Stimulated activated CD8-positive, alpha-beta memory T cell treated with anti-CD3 and anti-CD28 coated beads, Interleukin-7, amount 100 ng/mL, for 1 hour (primary cell): ENCODE data around the gene HS2ST1.
"Not testable (repeated sequence)": the region's sequence is repeated elsewhere in the genome, so short reads cannot be mapped to it uniquely, and the experiment has no call there.

ENCODE experiments used
- DNase-seq, 2 donors: peaks; one replicate each; pipeline ENCODE4 v3.0.0-alpha.2; 2020; ENCODE audit warnings: low read depth in 2 of 2

HS2ST1 gene

GRCh38 chr1:87066708-87067107 lies 152.3 kb downstream of the HS2ST1 start:
- DNase-seq, result not testable (repeated sequence)

DNA sequence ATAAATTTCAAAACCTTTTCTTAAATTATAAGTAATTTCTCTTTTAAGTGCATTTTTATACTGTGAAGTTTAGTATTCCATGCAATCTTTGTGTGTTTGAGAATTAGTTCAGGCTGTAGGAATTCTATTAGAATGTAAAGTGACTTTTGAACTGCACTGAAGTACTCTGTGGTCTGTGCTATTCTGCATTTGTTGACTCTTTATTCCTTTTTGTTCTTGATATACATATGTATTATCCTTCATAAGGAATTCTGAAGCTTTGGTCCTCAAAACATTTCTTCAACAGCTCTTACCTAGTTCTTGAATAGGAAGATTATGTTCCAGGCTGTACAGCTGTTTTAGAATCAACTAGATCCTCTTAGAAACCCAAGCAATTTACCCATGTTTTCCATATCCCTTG lies 158.0 kb downstream of the HS2ST1 start:
- no peak for DNase-seq

DNA sequence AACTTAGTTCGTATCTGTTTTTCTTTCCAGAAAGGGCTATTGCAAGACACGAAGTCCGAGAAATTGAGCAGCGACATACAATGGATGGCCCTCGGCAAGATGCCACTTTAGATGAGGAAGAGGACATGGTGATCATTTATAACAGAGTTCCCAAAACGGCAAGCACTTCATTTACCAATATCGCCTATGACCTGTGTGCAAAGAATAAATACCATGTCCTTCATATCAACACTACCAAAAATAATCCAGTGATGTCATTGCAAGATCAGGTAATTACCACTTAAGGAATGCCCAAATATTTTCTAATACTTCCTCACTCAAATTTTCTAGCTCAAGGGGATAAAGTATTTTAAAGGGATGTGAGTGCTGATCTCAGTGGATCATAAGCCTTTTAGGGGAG lies 158.5 kb downstream of the HS2ST1 start:
- no peak for DNase-seq

DNA sequence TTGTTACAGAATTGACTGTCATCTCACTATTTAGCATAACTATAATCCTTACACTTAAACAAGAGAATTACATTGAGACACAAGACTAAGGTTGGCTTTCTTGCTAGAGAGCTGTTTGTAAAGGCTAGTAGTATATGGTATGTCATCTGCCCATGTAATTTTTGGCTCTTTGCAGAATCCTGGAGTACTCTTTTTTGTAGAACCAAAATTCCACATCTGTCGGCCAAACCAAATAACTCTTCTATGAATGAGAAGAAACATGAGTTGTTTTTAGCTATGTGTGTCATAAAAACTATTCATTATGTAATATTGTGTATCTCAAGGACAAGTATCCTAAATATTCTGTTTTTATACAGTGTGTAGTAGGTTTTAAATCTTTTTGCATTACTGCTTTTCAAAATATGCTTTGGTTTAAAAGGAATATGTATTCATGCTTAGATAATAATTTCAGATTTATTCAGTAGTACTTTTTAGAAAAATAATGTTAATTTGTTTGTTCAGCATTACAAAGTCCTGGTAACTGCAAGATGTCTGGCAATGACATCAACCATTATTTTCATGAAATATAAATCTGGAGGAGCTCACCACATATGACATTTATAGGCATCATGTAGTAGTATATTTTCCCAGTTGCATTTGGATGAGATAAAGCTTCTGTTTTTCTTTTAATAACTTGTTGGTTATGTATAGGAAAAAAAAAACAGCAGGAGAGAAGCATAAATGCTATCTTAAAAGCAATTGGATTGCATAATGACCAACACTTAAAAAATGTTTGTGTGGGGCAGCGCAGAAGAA lies 159.8 kb downstream of the HS2ST1 start:
- DNase-seq, result no peak

DNA sequence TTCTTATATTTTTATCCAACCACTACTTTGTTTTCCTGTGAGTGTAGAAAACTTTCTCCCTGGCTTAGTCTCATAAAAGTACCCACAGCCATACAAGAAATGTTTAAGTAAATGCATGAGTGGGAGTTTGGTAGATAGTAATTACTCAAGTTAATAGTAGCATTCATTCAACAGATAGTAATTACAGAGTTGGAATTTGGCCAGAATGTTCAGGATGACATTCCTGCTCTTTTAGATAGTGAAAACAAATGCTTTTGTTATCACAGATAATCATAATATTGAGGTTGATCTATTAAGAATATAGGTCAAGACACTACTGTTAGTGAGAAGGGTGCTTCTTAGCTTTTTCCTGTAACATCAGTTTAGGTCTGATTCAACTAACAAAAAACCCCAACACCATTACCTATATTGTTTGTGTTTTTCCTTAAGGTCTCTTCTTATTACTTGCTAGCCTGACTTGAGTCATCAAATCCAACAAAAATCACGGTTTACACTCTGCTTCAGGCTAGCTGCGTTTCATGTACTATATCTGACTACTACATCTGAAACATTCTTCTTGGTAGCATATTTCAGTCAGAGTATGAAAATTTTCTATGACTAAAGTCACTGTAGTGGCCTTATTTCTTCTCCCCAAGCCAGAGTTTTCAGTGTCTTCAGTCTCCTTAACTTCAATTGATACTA lies 163.7 kb downstream of the HS2ST1 start:
- no peak for DNase-seq

- no peak for DNase-seq
These were observed 169.9 kb downstream of the HS2ST1 start for GRCh38 chr1:87084244-87084836.

- no peak for DNase-seq
These were observed 171.7 kb downstream of the HS2ST1 start for GRCh38 chr1:87086120-87086519.

DNA sequence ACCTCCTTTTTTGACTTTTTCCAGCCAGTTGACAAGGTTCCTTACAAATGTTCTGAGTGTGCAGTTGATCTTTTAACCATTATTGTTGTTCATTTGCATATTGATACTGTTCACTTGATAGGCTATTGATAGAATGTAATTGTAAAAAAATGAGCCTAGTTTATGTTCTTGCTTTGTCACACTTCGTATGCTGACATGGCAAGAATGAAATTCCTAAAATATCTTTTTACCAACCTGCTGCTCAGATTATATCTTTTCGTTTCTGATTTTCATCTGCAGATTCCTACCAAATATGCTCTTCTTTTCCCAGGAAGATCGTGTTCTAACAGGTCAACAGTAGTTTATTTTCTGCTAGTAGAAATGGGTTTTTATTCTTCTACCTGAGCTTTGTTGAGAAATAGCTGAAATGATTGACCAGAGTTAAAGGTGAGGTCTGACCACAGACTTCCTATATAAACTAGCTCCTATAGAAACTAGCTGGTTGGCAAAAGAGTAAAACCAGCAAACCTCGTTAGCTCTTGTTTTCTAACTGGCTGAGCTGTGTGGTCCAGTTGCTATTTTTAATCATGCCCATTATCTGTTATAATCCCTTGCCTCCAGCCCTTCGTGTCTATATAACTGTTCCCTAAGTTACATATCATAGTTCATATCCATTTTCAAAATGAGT lies 174.8 kb downstream of the HS2ST1 start:
- no peak for DNase-seq

- no peak for DNase-seq
These were observed 175.4 kb downstream of the HS2ST1 start for GRCh38 chr1:87089823-87090222.

DNA sequence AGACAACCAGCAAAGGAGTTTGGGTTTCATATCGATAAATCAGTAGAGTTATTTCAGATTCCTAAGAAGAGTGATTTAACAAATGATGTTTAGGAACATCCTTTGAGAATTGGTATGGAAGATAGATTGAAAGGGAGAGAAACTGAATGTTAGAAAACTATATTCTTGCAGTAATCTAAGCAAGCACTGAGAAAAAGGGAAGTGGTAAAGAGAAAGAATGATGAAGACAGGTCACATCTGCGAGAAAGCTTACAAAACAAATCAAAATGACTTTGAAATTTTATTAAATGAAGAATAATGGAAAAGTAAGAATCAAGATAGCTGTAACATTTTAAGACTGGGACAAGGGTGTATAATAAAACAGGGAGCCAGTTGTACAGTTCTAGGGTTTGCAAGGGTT lies 177.0 kb downstream of the HS2ST1 start:
- DNase-seq, result no peak

GRCh38 chr1:87092846-87093245 lies 178.4 kb downstream of the HS2ST1 start:
- DNase-seq, result no peak

GRCh38 chr1:87093286-87093685 lies 178.9 kb downstream of the HS2ST1 start:
- DNase-seq, result no peak

DNA sequence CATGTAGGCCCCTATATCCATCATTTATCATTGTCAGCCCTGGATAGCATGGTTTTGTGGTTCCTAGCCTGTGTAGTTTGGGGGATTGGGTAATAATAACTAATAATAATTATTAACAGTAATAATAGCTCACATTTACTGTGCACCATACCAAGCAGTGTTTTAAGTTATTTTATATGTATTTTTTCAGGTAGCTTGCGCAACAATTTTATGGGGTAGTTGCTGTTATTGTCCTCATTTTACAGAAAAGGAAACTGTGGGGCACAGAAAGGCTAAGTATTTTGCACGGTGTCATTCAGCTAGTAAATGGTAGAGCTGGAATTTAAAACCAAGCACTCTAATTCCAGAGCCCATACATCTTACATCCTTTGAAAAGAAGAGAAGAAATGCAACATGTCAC lies 179.8 kb downstream of the HS2ST1 start:
- DNase-seq, result no peak

GRCh38 chr1:87100271-87100670 lies 185.8 kb downstream of the HS2ST1 start:
- no peak for DNase-seq

- no peak for DNase-seq
These were observed 188.6 kb downstream of the HS2ST1 start for GRCh38 chr1:87103074-87103473.

- DNase-seq, result no peak
These were observed 189.7 kb downstream of the HS2ST1 start for GRCh38 chr1:87104140-87104539.

DNA sequence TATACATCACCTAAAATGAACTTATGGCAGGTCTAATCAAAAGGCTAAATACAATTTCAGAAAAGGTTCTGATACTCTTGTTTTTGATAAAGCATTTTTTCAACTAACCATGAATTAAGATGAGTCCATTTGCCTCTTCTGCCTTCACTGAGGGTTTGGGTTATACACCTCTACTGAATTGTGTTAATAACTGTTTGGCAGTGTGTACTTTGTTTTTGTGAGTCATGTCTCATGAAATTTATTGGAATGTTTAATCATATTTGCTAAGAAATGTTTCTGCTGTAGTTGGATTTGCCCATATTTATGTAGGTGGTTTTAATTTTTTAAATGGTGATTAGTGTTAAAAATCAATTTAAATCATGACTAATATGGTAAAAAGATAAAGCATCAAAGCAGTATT lies 190.5 kb downstream of the HS2ST1 start:
- no peak for DNase-seq

GRCh38 chr1:87106144-87106543 lies 191.7 kb downstream of the HS2ST1 start:
- no peak for DNase-seq

GRCh38 chr1:87106867-87107266 lies 192.4 kb downstream of the HS2ST1 start:
- no peak for DNase-seq

DNA sequence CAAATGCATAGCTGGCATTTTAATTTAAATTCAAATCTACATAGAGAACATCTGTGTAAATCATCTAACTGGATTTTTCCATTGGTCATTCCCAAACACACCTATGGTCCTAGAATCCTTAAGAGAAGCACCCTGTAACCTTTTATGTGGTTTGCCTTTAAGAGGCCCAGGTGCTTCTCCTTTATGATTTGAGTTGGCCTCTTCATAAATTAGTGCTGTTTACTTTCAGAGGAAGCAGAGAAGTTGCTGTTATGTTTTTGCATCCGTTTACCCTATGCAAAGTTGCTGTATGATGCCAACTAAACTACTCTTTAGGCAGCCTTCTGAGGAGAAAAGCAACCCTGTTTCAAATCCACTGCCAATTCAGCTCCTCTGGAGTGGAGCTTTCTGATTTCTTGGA lies 193.8 kb downstream of the HS2ST1 start:
- DNase-seq, result no peak

DNA sequence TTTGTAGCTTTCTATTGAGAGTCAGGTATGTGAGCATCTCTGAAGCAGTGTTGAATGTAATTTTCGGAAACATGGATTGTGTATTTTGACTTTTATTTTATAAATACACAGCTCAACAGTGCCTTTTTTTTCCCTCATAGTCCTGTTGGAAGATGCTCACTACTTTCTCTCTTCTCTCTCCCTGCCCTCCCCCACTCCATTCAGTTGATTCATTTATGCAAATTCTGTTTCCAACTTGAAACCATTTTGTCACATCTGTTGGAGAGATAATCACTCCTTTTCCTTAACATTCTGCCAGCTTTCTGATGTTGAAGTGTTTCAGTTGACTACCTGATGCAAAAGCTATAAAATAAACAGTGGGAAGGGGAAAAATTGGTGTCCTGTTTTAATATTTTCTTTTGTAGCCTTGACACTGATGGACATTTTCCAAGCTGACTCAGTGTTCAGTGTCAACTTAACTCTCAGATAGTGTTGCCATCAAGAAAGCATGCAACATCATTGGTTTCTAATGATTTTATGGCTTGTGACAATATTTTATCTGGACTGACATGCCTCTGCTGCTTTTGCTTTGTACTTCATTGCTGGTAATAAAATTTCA lies 194.5 kb downstream of the HS2ST1 start:
- DNase-seq, result no peak
